GM12878 (cell line): ENCODE results near the gene CCNH. TPM values are rescaled to one million over a fixed set of nuclear protein-coding genes. Genes with fewer than 3 reads are reported as not detected.

Experiments
- CBX3 ChIP-seq: fragments of 200-600 bp; sonication (generic); IDR thresholded peaks from 2 replicates; pipeline ENCODE4 v1.6.1; 2016; ENCODE audit warnings: low read depth, borderline replicate concordance
- CHD1 ChIP-seq: IDR thresholded peaks from 2 replicates; pipeline ENCODE4 v1.6.1; 2012; ENCODE audit warnings: low read depth, low read length, improper control_type of control experiment
- E2F4 ChIP-seq: IDR thresholded peaks from 2 replicates; pipeline ENCODE4 v1.6.1; 2012; ENCODE audit warnings: low read depth, low read length, improper control_type of control experiment
- IRF4 ChIP-seq: IDR thresholded peaks from 2 replicates; pipeline ENCODE4 v1.6.1; 2011; ENCODE audit warnings: low read depth, low read length
- KDM1A ChIP-seq: fragments of 200-600 bp; sonication (generic); IDR thresholded peaks from 2 replicates; pipeline ENCODE4 v1.6.1; 2016; ENCODE audit warnings: borderline replicate concordance
- MYB ChIP-seq: fragments of 150-350 bp; IDR thresholded peaks from 2 replicates; pipeline ENCODE4 v1.6.1; 2014; ENCODE audit warnings: mild to moderate bottlenecking, low read depth, low read length, borderline replicate concordance
- PRDM15 ChIP-seq: fragments of 450-650 bp; formaldehyde crosslinking; IDR thresholded peaks from 2 replicates; pipeline ENCODE4 v1.4.0; 2020; ENCODE audit warnings: mild to moderate bottlenecking, moderate library complexity
- RBBP5 ChIP-seq: fragments of 200-600 bp; sonication (generic); conservative IDR thresholded peaks from 2 replicates; pipeline ENCODE4 v1.6.1; 2016
- SMAD5 ChIP-seq: IDR thresholded peaks from 2 replicates; pipeline ENCODE4 v1.6.1; 2016; ENCODE audit warnings: antibody characterized with exemption, low read depth
- TCF7 ChIP-seq: IDR thresholded peaks from 2 replicates; pipeline ENCODE4 v1.6.1; 2014; ENCODE audit warnings: antibody characterized with exemption, borderline replicate concordance
- ZBTB11 ChIP-seq: fragments of 450-650 bp; formaldehyde crosslinking; IDR thresholded peaks from 2 replicates; pipeline ENCODE4 v1.5.0; 2022; ENCODE audit warnings: mild to moderate bottlenecking, missing genetic modification characterization
- ZBTB4 ChIP-seq: fragments of 450-650 bp; formaldehyde crosslinking; IDR thresholded peaks from 2 replicates; pipeline ENCODE4 v1.4.0; 2022; ENCODE audit warnings: mild to moderate bottlenecking, moderate library complexity
- ZBTB40 ChIP-seq: fragments of 450-650 bp; IDR thresholded peaks from 2 replicates; pipeline ENCODE4 v1.6.1; 2016; ENCODE audit warnings: mild to moderate bottlenecking, moderate library complexity, borderline replicate concordance
- polyA plus RNA-seq, 11 experiments: library from polyadenylated mRNA; depleted of rRNA in 4 of 11; unstranded in 6 of 11; stranded (reverse) in 5 of 11; fragments of >200 nt; fragmentation: Nextera tagmentation in 4 of 11; fragmentation: Illumina TruSeq in 1 of 11; extraction: Ambion mirVana in 4 of 11; extraction: Trizol in 1 of 11; gene quantifications; 1 replicate in 1 of 11; 2 replicates in 10 of 11; pipeline versions ENCODE4 v1.2.1 to v1.2.3, GENCODE V29; 2011 to 2016; ENCODE audit warnings: inconsistent platforms in 2 of 11, missing spikeins in 2 of 11, low read depth in 1 of 11
- total RNA-seq, 4 experiments: library from RNA; depleted of rRNA in 3 of 4; stranded (reverse); fragments of >200 nt in 3 of 4; fragmentation: Illumina TruSeq in 1 of 4; extraction: Trizol in 1 of 4; gene quantifications; 2 replicates each; pipeline versions ENCODE4 v1.2.1 to v1.2.3, GENCODE V29; 2013 to 2021

Gene CCNH
- total and polyA plus RNA-seq, 10 of the 15 experiments (the other 5 are each of a cell fraction or from before 2014, with no cell fraction given): 43.9 to 116 (median 81.4) TPM

GRCh38 chr5:87412630-87413342 lies at the start of gene CCNH (continued):
- TF ChIP-seq TCF7: no peak
- no peak for TF ChIP-seq ZBTB4 (CRISPR knock-in tag)
- TF ChIP-seq ZBTB11 (CRISPR knock-in tag): no peak
- TF ChIP-seq RBBP5: no peak
- no peak for TF ChIP-seq CBX3
- no peak for TF ChIP-seq E2F4
- TF ChIP-seq KDM1A: no peak
- TF ChIP-seq MYB: no peak
- TF ChIP-seq CHD1: 0 out of 2 replicates have a peak, but pooled peaks have one; percentile 52
- no peak for TF ChIP-seq PRDM15
- peak; percentile 69; the same call in 1 of the 2 replicates for TF ChIP-seq ZBTB40
- 0 out of 2 replicates have a peak, but pooled peaks have one; percentile 10 for TF ChIP-seq IRF4
- peak; percentile 93 for TF ChIP-seq SMAD5
